IMR-90 (cell line): ENCODE data around the gene CHP1. TPM values are rescaled to one million over a fixed set of nuclear protein-coding genes. Genes with fewer than 3 reads are reported as not detected.

Experiments used
- ATAC-seq: fragments of 200-7000 bp; cut with Tn5 transposase; 2 replicates; pipeline ENCODE4 v1.9.1; 2020; ENCODE audit warnings: low read depth, mild to moderate bottlenecking, moderate library complexity
- BruUV-seq: library from RNA; stranded (reverse); fragments of 400-500 nt; replicated peaks from 2 replicates; lab custom pipeline; 2021; lab: Mats Ljungman, UMichigan
- CTCF ChIA-PET: fragments of 300-600 bp; formaldehyde crosslinking; extraction: SDS; loops from one replicate; lab custom pipeline; 2021; ENCODE audit warnings: antibody characterized with exemption; lab: Yijun Ruan, JAX
- POLR2A ChIA-PET: fragments of 300-600 bp; sonication (Branson Sonifier 250); formaldehyde crosslinking; loops from one replicate; lab custom pipeline; 2022; ENCODE audit warnings: antibody characterized with exemption; ENCODE audit not compliant: unreplicated experiment; lab: Charles Lee
- DNase-seq: peaks from one replicate; pipeline ENCODE4 v3.0.0; 2013
- H2AFZ ChIP-seq: replicated peaks from 2 replicates; pipeline ENCODE3; 2013; ENCODE audit warnings: low read length, mild to moderate bottlenecking; ENCODE audit not compliant: poor library complexity
- H2AK5ac ChIP-seq: 2 replicates; pipeline ENCODE4 v1.6.1; 2013; ENCODE audit warnings: low read depth, low read length, inconsistent platforms
- H2AK9ac ChIP-seq: replicated peaks from 2 replicates; pipeline ENCODE3; 2013; ENCODE audit warnings: mild to moderate bottlenecking, low read depth, low read length, moderate library complexity; ENCODE audit not compliant: poor library complexity
- H2BK120ac ChIP-seq: 2 replicates; pipeline ENCODE4 v1.6.1; 2013; ENCODE audit warnings: low read depth, low read length, inconsistent platforms
- H2BK15ac ChIP-seq: 3 replicates; pipeline ENCODE4 v1.6.1; 2013; ENCODE audit warnings: low read depth, low read length, inconsistent platforms
- H2BK20ac ChIP-seq: 2 replicates; pipeline ENCODE4 v1.6.1; 2013; ENCODE audit warnings: low read depth, mild to moderate bottlenecking, inconsistent platforms, low read length, moderate library complexity
- H2BK5ac ChIP-seq: 2 replicates; pipeline ENCODE4 v1.6.1; 2013; ENCODE audit warnings: mild to moderate bottlenecking, low read depth, low read length, inconsistent platforms; ENCODE audit not compliant: poor library complexity, severe bottlenecking
- H3K14ac ChIP-seq: replicated peaks from 2 replicates; pipeline ENCODE4 v1.6.1; 2013; ENCODE audit warnings: low read depth, low read length, inconsistent platforms
- H3K18ac ChIP-seq: 2 replicates; pipeline ENCODE4 v1.6.1; 2013; ENCODE audit warnings: low read depth, low read length, control low read depth
- H3K23ac ChIP-seq: 2 replicates; pipeline ENCODE4 v1.6.1; 2013; ENCODE audit warnings: low read depth, low read length, inconsistent platforms
- H3K27ac ChIP-seq: 2 replicates; pipeline ENCODE4 v1.5.1; 2013; ENCODE audit warnings: mild to moderate bottlenecking, control low read depth, low read length; ENCODE audit not compliant: insufficient read depth
- H3K27me3 ChIP-seq: 2 replicates; pipeline ENCODE4 v1.6.1; 2013; ENCODE audit warnings: low read length; ENCODE audit not compliant: control insufficient read depth, insufficient read depth
- H3K36me3 ChIP-seq: 2 replicates; pipeline ENCODE4 v1.6.1; 2013; ENCODE audit warnings: low read length, mixed read lengths; ENCODE audit not compliant: control insufficient read depth, insufficient read depth
- H3K4ac ChIP-seq: 2 replicates; pipeline ENCODE4 v1.6.1; 2013; ENCODE audit warnings: low read depth, low read length, inconsistent platforms
- H3K4me1 ChIP-seq: 2 replicates; pipeline ENCODE4 v1.6.1; 2013; ENCODE audit warnings: low read length, mixed read lengths; ENCODE audit not compliant: control insufficient read depth, insufficient read depth
- H3K4me2 ChIP-seq: 2 replicates; pipeline ENCODE4 v1.6.1; 2013; ENCODE audit warnings: low read depth, mild to moderate bottlenecking, control low read depth, low read length, moderate library complexity
- H3K4me3 ChIP-seq: 2 replicates; pipeline ENCODE4 v1.5.1; 2013; ENCODE audit warnings: low read depth, mild to moderate bottlenecking, control low read depth, low read length, moderate library complexity; ENCODE audit not compliant: insufficient read depth
- H3K56ac ChIP-seq: 2 replicates; pipeline ENCODE4 v1.6.1; 2013; ENCODE audit warnings: low read length, inconsistent platforms; ENCODE audit not compliant: insufficient read depth; ENCODE audit errors: extremely low read depth
- H3K79me1 ChIP-seq, 2 experiments: 2 replicates each; pipeline ENCODE4 v1.6.1; 2013; ENCODE audit warnings: low read length in 2 of 2, inconsistent platforms in 1 of 2, low read depth in 1 of 2
- H3K9ac ChIP-seq: 2 replicates; pipeline ENCODE4 v1.6.1; 2013; ENCODE audit warnings: low read depth, low read length, control low read depth
- H3K9me1 ChIP-seq: 2 replicates; pipeline ENCODE4 v1.6.1; 2013; ENCODE audit warnings: low read length, inconsistent platforms; ENCODE audit not compliant: insufficient read depth
- H3K9me3 ChIP-seq: 2 replicates; pipeline ENCODE4 v1.6.1; 2013; ENCODE audit warnings: low read length; ENCODE audit not compliant: control insufficient read depth, insufficient read depth
- H4K20me1 ChIP-seq: 2 replicates; pipeline ENCODE4 v1.6.1; 2013; ENCODE audit warnings: low read length, inconsistent platforms; ENCODE audit not compliant: insufficient read depth
- H4K5ac ChIP-seq: 2 replicates; pipeline ENCODE4 v1.6.1; 2013; ENCODE audit warnings: mild to moderate bottlenecking, low read depth, low read length, control low read depth
- H4K8ac ChIP-seq, 2 experiments: 2 replicates each; pipeline ENCODE4 v1.6.1; 2013; ENCODE audit warnings: low read depth in 2 of 2, low read length in 2 of 2, control low read depth in 1 of 2, inconsistent platforms in 1 of 2
- H4K91ac ChIP-seq: 2 replicates; pipeline ENCODE4 v1.6.1; 2013; ENCODE audit warnings: low read depth, low read length, inconsistent platforms; ENCODE audit not compliant: insufficient read depth
- BHLHE40 ChIP-seq: fragments of 150-350 bp; IDR thresholded peaks from 2 replicates; pipeline ENCODE4 v1.6.1; 2016; ENCODE audit warnings: mild to moderate bottlenecking, low read depth, low read length
- ELK1 ChIP-seq: fragments of 150-350 bp; IDR thresholded peaks from 2 replicates; pipeline ENCODE4 v1.6.1; 2016; ENCODE audit warnings: low read depth, mild to moderate bottlenecking, low read length, moderate library complexity, borderline replicate concordance
- FOS ChIP-seq: fragments of 150-350 bp; IDR thresholded peaks from 2 replicates; pipeline ENCODE4 v1.6.1; 2016; ENCODE audit warnings: low read depth, low read length
- MAFK ChIP-seq: IDR thresholded peaks from 2 replicates; pipeline ENCODE4 v1.6.1; 2012; ENCODE audit warnings: low read depth, low read length, improper control_type of control experiment
- NFE2L2 ChIP-seq: fragments of 150-350 bp; IDR thresholded peaks from 2 replicates; pipeline ENCODE4 v1.6.1; 2016; ENCODE audit warnings: low read depth, mild to moderate bottlenecking, low read length
- dilution Hi-C: fragments of 300-500 bp; cut with HindIII; formaldehyde crosslinking; loops from one replicate; pipeline ENCODE4 v1.14.3; 2018; ENCODE audit warnings: low sequenced_read_pairs; ENCODE audit not compliant: unreplicated experiment
- in situ Hi-C: fragments of 300-500 bp; cut with MboI; formaldehyde crosslinking; loops from 3 replicates; pipeline ENCODE4 v1.14.3; 2019; ENCODE audit warnings: low sequenced_read_pairs, inconsistent platforms, mixed read lengths
- intact Hi-C: fragments of 100-400 bp; cut with micrococcal nuclease; formaldehyde crosslinking; loops from 2 replicates; pipeline ENCODE4 v1.10.0; 2022
- polyA plus RNA-seq, 3 experiments: library from polyadenylated mRNA; depleted of rRNA; stranded (reverse); fragments of >200 nt; gene quantifications; 2 replicates each; pipeline ENCODE4 v1.2.3, GENCODE V29; 2012; ENCODE audit warnings: low replicate concordance in 1 of 3
- total RNA-seq: library from RNA; depleted of rRNA; stranded (reverse); fragments of >200 nt; gene quantifications from 2 replicates; pipeline ENCODE4 v1.2.3, GENCODE V29; 2012

CHP1 gene
- total and polyA plus RNA-seq, 2 of the 4 experiments (the other 2 are of a cell fraction) = 39.2 to 96.1 TPM

DNA sequence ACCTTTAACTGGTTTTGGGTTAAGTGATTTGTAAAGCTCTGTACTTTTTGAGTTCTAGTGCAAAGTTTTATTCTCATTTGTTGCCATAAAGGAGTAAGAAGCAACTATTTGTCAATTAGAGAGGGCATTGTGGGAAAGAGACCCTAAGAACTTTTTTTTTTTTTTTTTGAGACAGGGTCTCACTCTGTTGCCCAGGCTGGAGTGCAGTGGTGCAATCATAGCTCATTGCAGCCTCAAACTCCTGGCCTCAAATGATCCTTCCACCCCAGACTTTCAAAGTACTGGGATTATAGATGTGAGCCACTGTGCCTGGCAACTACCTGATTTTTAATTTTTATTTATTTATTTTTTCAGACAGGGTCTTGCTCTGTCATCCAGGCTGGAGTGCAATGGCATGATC lies 4.9 kb downstream of the CHP1 start:
- POLR2A ChIA-PET = no interaction called here
- Histone ChIP-seq H4K20me1 (peaks cover 24% of the 10 kb centered on the region; the same call in 1 of the 2 replicates), H4K91ac (no peak overlapping the region)

More for the DNA sequence above, 4.9 kb downstream of the CHP1 start:
- DNase-seq (no peak), ATAC-seq (no peak)
- Histone ChIP-seq H4K8ac (no peak overlapping the region), H2BK120ac (no peak overlapping the region), H2BK5ac (no peak overlapping the region), H3K4me3 (no peak overlapping the region), H3K36me3 (no peaks in the 10 kb centered on the region), H2AK5ac (no peak overlapping the region), H3K9ac (no peak overlapping the region), H3K27me3 (no peaks in the 10 kb centered on the region), H2BK15ac (no peak overlapping the region), H3K9me3 (no peaks in the 10 kb centered on the region), H3K18ac (no peak overlapping the region), H3K9me1 (peaks cover 13% of the 10 kb centered on the region), H3K14ac (no peak overlapping the region), H2AFZ (no peak overlapping the region), H3K4me2 (no peak overlapping the region), H3K79me1 (peaks cover 32 to 76% of the 10 kb centered on the region in 2 experiments), H3K23ac (no peak overlapping the region), H3K56ac (no peak overlapping the region), H2BK20ac (no peak overlapping the region), H3K27ac (no peak overlapping the region), H3K4me1 (peaks cover 10% of the 10 kb centered on the region), H4K5ac (no peak overlapping the region), H2AK9ac (no peak overlapping the region), H3K4ac (no peak overlapping the region)
- no TSS peak for BruUV-seq
- CTCF ChIA-PET = interaction anchor here (0.6 kb wide), 1 partner anchor 44 kb away, joined by 8 read pairs; no protein-coding TSS in a partner anchor
- TF ChIP-seq MAFK (no peak), NFE2L2 (no peak), FOS (no peak), ELK1 (no peak), BHLHE40 (no peak)
- intact Hi-C loops (loop anchor here (10.0 kb wide), 1 partner anchor 179 kb away; the partner anchor contains the start of gene RTF1), dilution Hi-C loops (no loop called here), in situ Hi-C loops (no loop called here)
